Measurements from ENCODE around the gene BTNL9. TPM values are rescaled to one million over a fixed set of nuclear protein-coding genes. Genes with fewer than 3 reads are reported as not detected.
"Not testable (repeated sequence)": the region's sequence is repeated elsewhere in the genome, so short reads cannot be mapped to it uniquely, and the experiment has no call there.

Gene BTNL9
- total RNA-seq, 1 donor from 2014 or later: 0.39 TPM

- no peaks in the 10 kb centered on the region for H3K9me3 Mint-ChIP-seq
- peak; percentile 57 for DNase-seq (ENCODE audit: extremely low spot score, unreplicated experiment)
- H3K27ac Mint-ChIP-seq: no peak overlapping the region
- no peaks in the 10 kb centered on the region for H3K36me3 Mint-ChIP-seq
- H3K4me3 Mint-ChIP-seq: no peak overlapping the region
- H3K27me3 Mint-ChIP-seq: peaks cover 26% of the 10 kb centered on the region
- no peaks in the 10 kb centered on the region for H3K4me1 Mint-ChIP-seq (ENCODE audit: unreplicated experiment)
- no peak for TF ChIP-seq CTCF (conservative IDR thresholded peaks at IDR 0.05)
These were observed 4.7 kb downstream of the BTNL9 start for GRCh38 chr5:181044662-181045305.

DNA sequence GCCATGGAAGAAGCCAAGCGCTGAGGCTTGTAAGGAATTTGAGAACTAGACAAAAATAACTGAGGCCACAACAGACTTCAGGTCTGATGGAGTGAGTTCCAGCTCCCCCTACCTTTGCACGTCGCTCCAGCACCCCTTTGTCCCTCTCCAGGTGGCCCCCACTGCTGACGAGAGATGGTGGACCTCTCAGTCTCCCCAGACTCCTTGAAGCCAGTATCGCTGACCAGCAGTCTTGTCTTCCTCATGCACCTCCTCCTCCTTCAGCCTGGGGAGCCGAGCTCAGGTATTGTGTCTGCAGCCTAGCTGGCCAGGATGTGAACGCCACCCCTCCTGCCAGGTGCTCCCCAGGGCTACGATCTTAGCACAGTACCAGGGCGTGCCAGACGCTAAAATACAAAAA is 5.2 kb downstream of the BTNL9 start:
- H3K9me3 Mint-ChIP-seq: no peaks in the 10 kb centered on the region
- peaks cover 26% of the 10 kb centered on the region for H3K27me3 Mint-ChIP-seq
- H3K27ac Mint-ChIP-seq: no peak overlapping the region
- no peak overlapping the region for H3K4me3 Mint-ChIP-seq
- no peaks in the 10 kb centered on the region for H3K36me3 Mint-ChIP-seq
- no peak for TF ChIP-seq CTCF (conservative IDR thresholded peaks at IDR 0.05)
- no peaks in the 10 kb centered on the region for H3K4me1 Mint-ChIP-seq (ENCODE audit: unreplicated experiment)
- peak; percentile 48 for DNase-seq (ENCODE audit: extremely low spot score, unreplicated experiment)

DNA sequence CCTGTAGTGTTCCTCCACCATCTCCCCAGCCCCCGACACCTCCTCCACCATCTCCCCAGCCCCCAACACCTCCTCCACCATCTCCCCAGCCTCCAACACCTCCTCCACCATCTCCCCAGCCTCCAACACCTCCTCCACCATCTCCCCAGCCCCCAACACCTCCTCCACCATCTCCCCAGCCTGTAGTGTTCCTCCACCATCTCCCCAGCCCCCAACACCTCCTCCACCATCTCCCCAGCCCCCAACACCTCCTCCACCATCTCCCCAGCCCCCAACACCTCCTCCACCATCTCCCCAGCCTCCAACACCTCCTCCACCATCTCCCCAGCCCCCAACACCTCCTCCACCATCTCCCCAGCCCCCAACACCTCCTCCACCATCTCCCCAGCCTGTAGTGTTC is 5.8 kb downstream of the BTNL9 start:
- H3K4me3 Mint-ChIP-seq; DNase-seq (ENCODE audit: extremely low spot score, unreplicated experiment); H3K4me1 Mint-ChIP-seq (ENCODE audit: unreplicated experiment); H3K36me3 Mint-ChIP-seq; H3K27ac Mint-ChIP-seq; H3K9me3 Mint-ChIP-seq: not testable (repeated sequence)
- peaks cover 26% of the 10 kb centered on the region for H3K27me3 Mint-ChIP-seq

GRCh38 chr5:181047288-181047687 is 7.2 kb downstream of the BTNL9 start:
- Mint-ChIP-seq H3K36me3 (no peaks in the 10 kb centered on the region), H3K9me3 (no peaks in the 10 kb centered on the region), H3K27ac (no peak overlapping the region), H3K4me1 (ENCODE audit: unreplicated experiment) (peaks cover 4% of the 10 kb centered on the region), H3K27me3 (peaks cover 33% of the 10 kb centered on the region), H3K4me3 (no peak overlapping the region)
- no peak for DNase-seq (ENCODE audit: extremely low spot score, unreplicated experiment)
- TF ChIP-seq CTCF (conservative IDR thresholded peaks at IDR 0.05): no peak

DNA sequence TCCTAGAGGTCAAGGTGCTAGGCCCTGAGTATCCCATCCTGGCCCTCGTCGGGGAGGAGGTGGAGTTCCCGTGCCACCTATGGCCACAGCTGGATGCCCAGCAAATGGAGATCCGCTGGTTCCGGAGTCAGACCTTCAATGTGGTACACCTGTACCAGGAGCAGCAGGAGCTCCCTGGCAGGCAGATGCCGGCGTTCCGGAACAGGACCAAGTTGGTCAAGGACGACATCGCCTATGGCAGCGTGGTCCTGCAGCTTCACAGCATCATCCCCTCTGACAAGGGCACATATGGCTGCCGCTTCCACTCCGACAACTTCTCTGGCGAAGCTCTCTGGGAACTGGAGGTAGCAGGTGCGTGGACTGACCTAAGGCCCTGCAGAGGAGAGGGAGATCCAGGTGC is 7.9 kb downstream of the BTNL9 start:
- no peak for DNase-seq (ENCODE audit: extremely low spot score, unreplicated experiment)
- Mint-ChIP-seq H3K4me3 (no peak overlapping the region), H3K27ac (no peak overlapping the region), H3K27me3 (peaks cover 37% of the 10 kb centered on the region), H3K9me3 (no peaks in the 10 kb centered on the region), H3K4me1 (ENCODE audit: unreplicated experiment) (peaks cover 5% of the 10 kb centered on the region), H3K36me3 (no peaks in the 10 kb centered on the region)
- TF ChIP-seq CTCF (conservative IDR thresholded peaks at IDR 0.05): no peak

DNA sequence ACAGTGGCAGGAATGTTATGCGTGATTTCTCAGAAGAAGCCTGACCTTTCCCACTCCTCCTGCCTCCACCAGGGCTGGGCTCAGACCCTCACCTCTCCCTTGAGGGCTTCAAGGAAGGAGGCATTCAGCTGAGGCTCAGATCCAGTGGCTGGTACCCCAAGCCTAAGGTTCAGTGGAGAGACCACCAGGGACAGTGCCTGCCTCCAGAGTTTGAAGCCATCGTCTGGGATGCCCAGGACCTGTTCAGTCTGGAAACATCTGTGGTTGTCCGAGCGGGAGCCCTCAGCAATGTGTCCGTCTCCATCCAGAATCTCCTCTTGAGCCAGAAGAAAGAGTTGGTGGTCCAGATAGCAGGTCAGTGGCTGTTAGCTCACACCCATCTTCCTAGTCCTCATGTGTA is 9.9 kb downstream of the BTNL9 start:
- Mint-ChIP-seq H3K4me1 (ENCODE audit: unreplicated experiment) (peaks cover 16% of the 10 kb centered on the region), H3K36me3 (no peaks in the 10 kb centered on the region), H3K27me3 (peaks cover 55% of the 10 kb centered on the region), H3K9me3 (no peaks in the 10 kb centered on the region), H3K27ac (no peak overlapping the region), H3K4me3 (no peak overlapping the region)
- DNase-seq (ENCODE audit: extremely low spot score, unreplicated experiment): no peak
- no peak for TF ChIP-seq CTCF (conservative IDR thresholded peaks at IDR 0.05)
